Ectodermal cell (in vitro differentiated cells): ENCODE data around the gene LHX1. TPM values are rescaled to one million over a fixed set of nuclear protein-coding genes. Genes with fewer than 3 reads are reported as not detected.
A peak's percentile ranks its signal among the peaks of the same experiment; 100 is the strongest.

ENCODE experiments used
- H3K27ac ChIP-seq: 2 replicates; pipeline ENCODE4 v1.7.0; 2013; ENCODE audit warnings: mild to moderate bottlenecking, low read depth, low read length; ENCODE audit not compliant: insufficient read depth, poor library complexity, severe bottlenecking
- H3K27me3 ChIP-seq: 2 replicates; pipeline ENCODE4 v1.7.0; 2013; ENCODE audit warnings: mild to moderate bottlenecking, low read length; ENCODE audit not compliant: insufficient read depth, control insufficient read depth, poor library complexity, severe bottlenecking
- H3K36me3 ChIP-seq: one replicate; pipeline ENCODE4 v1.7.0; 2013; ENCODE audit warnings: low read length; ENCODE audit not compliant: control insufficient read depth, insufficient read depth
- H3K4me1 ChIP-seq: one replicate; pipeline ENCODE4 v1.7.0; 2013; ENCODE audit warnings: low read length; ENCODE audit not compliant: control insufficient read depth, insufficient read depth
- H3K4me3 ChIP-seq: 2 replicates; pipeline ENCODE4 v1.7.0; 2013; ENCODE audit warnings: low read depth, low read length, control low read depth; ENCODE audit not compliant: insufficient read depth
- H3K9me3 ChIP-seq: 2 replicates; pipeline ENCODE4 v1.7.0; 2013; ENCODE audit warnings: mild to moderate bottlenecking, low read length, moderate library complexity; ENCODE audit not compliant: control insufficient read depth
- WGBS, 2 experiments: methylation state at CpG; one replicate each; pipeline ENCODE4 v1.1.7; 2013; ENCODE audit warnings: missing lambda C conversion rate in 2 of 2; 5-methylcytosine and 5-hydroxymethylcytosine counted together
- polyA plus RNA-seq, 4 experiments: library from polyadenylated mRNA; stranded (reverse); fragments of 50-300 nt; gene quantifications; one replicate each; pipeline ENCODE4 v1.2.3, GENCODE V29; 2013

Gene LHX1
- not detected for polyA plus RNA-seq (2013, experiment 1 of 4)
- 0.05 TPM for polyA plus RNA-seq (2013, experiment 2 of 4)
- polyA plus RNA-seq (2013, experiment 3 of 4) = 0.16 TPM
- polyA plus RNA-seq (2013, experiment 4 of 4) = 0.45 TPM

- Histone ChIP-seq H3K4me3 (peak within 1 kb of the TSS; percentile 20), H3K9me3 (no peaks in the 10 kb centered on the region), H3K4me1 (peaks cover 53% of the 10 kb centered on the region), H3K27ac (no peak within 1 kb of the TSS), H3K27me3 (peaks cover 100% of the 10 kb centered on the region), H3K36me3 (no peaks in the 10 kb centered on the region)
- 0 to 1% methylated on average over 74 to 75 of the region's 75 CpGs for WGBS, 2 experiments
These were observed at the start of gene LHX1 for GRCh38 chr17:36937001-36937958. LHX1 (plus strand) TSS chr17:36937475; CDS start chr17:36938198, 723 bp downstream.

- Histone ChIP-seq H3K27ac (no peak overlapping the region), H3K27me3 (no peaks in the 10 kb centered on the region), H3K9me3 (no peaks in the 10 kb centered on the region), H3K4me1 (peaks cover 19% of the 10 kb centered on the region), H3K4me3 (no peak overlapping the region), H3K36me3 (no peaks in the 10 kb centered on the region)
- 79 to 83% methylated on average over 8 of the region's 8 CpGs for WGBS, 2 experiments
These were observed 48.9 kb upstream of the LHX1 start for GRCh38 chr17:36888236-36888951.

- Histone ChIP-seq H3K9me3 (no peaks in the 10 kb centered on the region), H3K4me1 (peaks cover 19% of the 10 kb centered on the region), H3K27me3 (no peaks in the 10 kb centered on the region), H3K4me3 (no peak overlapping the region), H3K27ac (no peak overlapping the region), H3K36me3 (no peaks in the 10 kb centered on the region)
- 76 to 77% methylated on average over 8 of the region's 8 CpGs for WGBS, 2 experiments
These were observed 47.4 kb upstream of the LHX1 start for GRCh38 chr17:36889770-36890349.

GRCh38 chr17:36890398-36891168, 46.7 kb upstream of the LHX1 start:
- 82 to 83% methylated on average over 12 to 13 of the region's 13 CpGs for WGBS, 2 experiments
- no peaks in the 10 kb centered on the region for H3K36me3 ChIP-seq
- no peak overlapping the region for H3K27ac ChIP-seq
- H3K27me3 ChIP-seq = no peaks in the 10 kb centered on the region
- no peaks in the 10 kb centered on the region for H3K9me3 ChIP-seq
- H3K4me3 ChIP-seq = no peak overlapping the region
- H3K4me1 ChIP-seq = peaks cover 19% of the 10 kb centered on the region

- no peaks in the 10 kb centered on the region for H3K27me3 ChIP-seq
- no peak overlapping the region for H3K27ac ChIP-seq
- no peaks in the 10 kb centered on the region for H3K36me3 ChIP-seq
- H3K4me3 ChIP-seq = no peak overlapping the region
- H3K4me1 ChIP-seq = peaks cover 19% of the 10 kb centered on the region
- WGBS, 2 experiments = 82% methylated on average over 7 of the region's 7 CpGs
- no peaks in the 10 kb centered on the region for H3K9me3 ChIP-seq
These were observed 45.0 kb upstream of the LHX1 start for GRCh38 chr17:36892112-36892838.

GRCh38 chr17:36894177-36894576, 43.1 kb upstream of the LHX1 start:
- peaks cover 10% of the 10 kb centered on the region for H3K4me1 ChIP-seq
- no peaks in the 10 kb centered on the region for H3K9me3 ChIP-seq
- H3K36me3 ChIP-seq = no peaks in the 10 kb centered on the region
- no peaks in the 10 kb centered on the region for H3K27me3 ChIP-seq
- 93% methylated on average over 9 of the region's 9 CpGs for WGBS, 2 experiments
- no peak overlapping the region for H3K4me3 ChIP-seq
- H3K27ac ChIP-seq = no peak overlapping the region

- Histone ChIP-seq H3K4me3 (no peak overlapping the region), H3K36me3 (no peaks in the 10 kb centered on the region), H3K4me1 (peaks cover 16% of the 10 kb centered on the region), H3K9me3 (no peaks in the 10 kb centered on the region), H3K27ac (no peak overlapping the region), H3K27me3 (no peaks in the 10 kb centered on the region)
- WGBS, 2 experiments = 93 to 95% methylated on average over 5 of the region's 5 CpGs
These were observed 42.4 kb upstream of the LHX1 start for GRCh38 chr17:36894925-36895324.

GRCh38 chr17:36899250-36900159, 37.8 kb upstream of the LHX1 start:
- 64 to 69% methylated on average over 6 to 7 of the region's 7 CpGs for WGBS, 2 experiments

More at GRCh38 chr17:36899250-36900159, 37.8 kb upstream of the LHX1 start:
- Histone ChIP-seq H3K36me3 (no peaks in the 10 kb centered on the region), H3K9me3 (no peaks in the 10 kb centered on the region), H3K27ac (no peak overlapping the region), H3K27me3 (no peaks in the 10 kb centered on the region), H3K4me1 (peaks cover 14% of the 10 kb centered on the region), H3K4me3 (no peak overlapping the region)
